Adrenal gland (tissue), 5 donors: ENCODE measurements around the gene RAI14.

ENCODE experiments used
- POLR2A ChIP-seq, 2 donors: fragments of 450-650 bp; IDR thresholded peaks; one replicate each; pipeline ENCODE4 v1.6.1; 2017; ENCODE audit warnings: antibody characterized with exemption in 2 of 2, mild to moderate bottlenecking in 2 of 2, moderate library complexity in 1 of 2
- TF ChIP-seq, protein P1 (sequence below), 6 experiments: fragments of 450-650 bp in 4 of 6; fragments of 200-600 bp in 2 of 6; sonication (generic) in 1 of 6; IDR thresholded peaks; 1 replicate in 5 of 6; 2 replicates in 1 of 6; pipeline versions ENCODE4 v1.5.1 to v1.8.0; 2016 to 2021; ENCODE audit warnings: antibody characterized with exemption in 6 of 6, mild to moderate bottlenecking in 2 of 6, moderate library complexity in 1 of 6
- donor health status: DM: no; HTN: no; CAD: no.

DNA sequence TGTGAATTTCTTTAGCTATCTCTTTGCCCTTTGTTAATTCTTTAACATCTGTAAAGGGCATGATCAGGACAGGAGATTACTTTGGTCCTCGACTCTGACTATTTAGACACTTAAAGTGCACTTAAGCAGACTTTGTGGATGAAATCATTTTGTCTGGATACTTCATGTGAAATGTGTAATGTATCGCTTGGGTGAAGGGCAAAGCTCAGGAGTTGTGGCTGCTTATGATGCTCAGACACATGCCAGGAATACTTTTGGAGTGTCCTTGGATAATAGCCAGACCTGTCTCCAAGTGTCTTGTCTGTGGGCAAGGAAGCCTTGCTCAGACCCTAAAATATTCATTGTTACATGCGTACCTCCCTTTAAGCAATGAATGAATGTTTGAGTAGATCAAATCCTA lies 87.8 kb downstream of the RAI14 start:
- TF ChIP-seq, protein P1, sequence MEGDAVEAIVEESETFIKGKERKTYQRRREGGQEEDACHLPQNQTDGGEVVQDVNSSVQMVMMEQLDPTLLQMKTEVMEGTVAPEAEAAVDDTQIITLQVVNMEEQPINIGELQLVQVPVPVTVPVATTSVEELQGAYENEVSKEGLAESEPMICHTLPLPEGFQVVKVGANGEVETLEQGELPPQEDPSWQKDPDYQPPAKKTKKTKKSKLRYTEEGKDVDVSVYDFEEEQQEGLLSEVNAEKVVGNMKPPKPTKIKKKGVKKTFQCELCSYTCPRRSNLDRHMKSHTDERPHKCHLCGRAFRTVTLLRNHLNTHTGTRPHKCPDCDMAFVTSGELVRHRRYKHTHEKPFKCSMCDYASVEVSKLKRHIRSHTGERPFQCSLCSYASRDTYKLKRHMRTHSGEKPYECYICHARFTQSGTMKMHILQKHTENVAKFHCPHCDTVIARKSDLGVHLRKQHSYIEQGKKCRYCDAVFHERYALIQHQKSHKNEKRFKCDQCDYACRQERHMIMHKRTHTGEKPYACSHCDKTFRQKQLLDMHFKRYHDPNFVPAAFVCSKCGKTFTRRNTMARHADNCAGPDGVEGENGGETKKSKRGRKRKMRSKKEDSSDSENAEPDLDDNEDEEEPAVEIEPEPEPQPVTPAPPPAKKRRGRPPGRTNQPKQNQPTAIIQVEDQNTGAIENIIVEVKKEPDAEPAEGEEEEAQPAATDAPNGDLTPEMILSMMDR (IDR thresholded peaks at IDR 0.05): no peak
- no peak for TF ChIP-seq POLR2A (IDR thresholded peaks at IDR 0.05)
